C1 segment of cervical spinal cord (tissue), 14 donors: ENCODE data around the gene GCN1.

Experiments used
- DNase-seq, 14 donors: peaks; one replicate each; lab custom pipeline; 2025; lab: John Stamatoyannopoulos, UW

GCN1 gene

DNA sequence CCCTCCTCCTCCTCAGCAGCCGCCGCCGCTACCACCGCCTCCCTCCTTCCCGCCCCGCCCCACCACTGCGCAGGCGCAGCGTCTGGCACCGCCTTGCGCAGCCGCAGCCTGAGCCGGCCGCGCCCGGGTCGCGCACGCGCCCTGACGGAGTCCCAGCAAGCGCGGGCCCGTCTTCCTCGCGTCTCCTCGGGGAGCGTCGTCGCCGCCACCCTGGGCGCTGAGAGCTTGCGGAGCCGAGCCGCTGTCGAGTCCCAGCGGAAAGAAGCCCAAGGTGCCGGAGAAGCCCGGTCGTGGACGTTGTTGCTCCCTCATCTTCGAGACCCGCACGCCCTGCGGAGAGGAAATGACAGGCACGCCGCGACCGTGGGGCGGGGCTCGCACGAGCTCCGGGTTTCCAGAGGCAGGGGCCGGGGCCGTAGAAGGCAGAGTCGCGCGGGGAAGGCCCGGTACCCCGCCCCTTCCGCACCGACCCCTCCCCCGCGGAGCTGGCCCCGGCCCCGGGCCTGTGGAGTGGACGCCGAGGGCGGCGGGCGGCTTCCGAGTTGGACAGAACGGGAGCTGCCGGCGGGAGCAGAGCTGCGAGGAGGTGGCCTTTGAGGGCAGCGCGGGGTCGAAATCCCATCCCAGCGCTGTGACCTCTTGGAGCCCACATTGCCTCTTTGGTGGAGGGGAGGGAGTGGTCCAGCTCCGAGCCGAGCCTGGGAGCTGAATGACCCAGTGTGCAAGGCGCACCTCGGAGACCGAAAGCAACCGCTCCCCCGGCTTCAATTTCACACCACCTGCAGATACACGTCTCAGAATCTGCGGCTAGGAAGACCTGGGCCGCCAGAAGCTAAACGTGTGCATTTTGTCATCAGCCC is 77.5 kb downstream of the GCN1 start:
- DNase-seq: peak; percentile 76 to 99 (median 90)

DNA sequence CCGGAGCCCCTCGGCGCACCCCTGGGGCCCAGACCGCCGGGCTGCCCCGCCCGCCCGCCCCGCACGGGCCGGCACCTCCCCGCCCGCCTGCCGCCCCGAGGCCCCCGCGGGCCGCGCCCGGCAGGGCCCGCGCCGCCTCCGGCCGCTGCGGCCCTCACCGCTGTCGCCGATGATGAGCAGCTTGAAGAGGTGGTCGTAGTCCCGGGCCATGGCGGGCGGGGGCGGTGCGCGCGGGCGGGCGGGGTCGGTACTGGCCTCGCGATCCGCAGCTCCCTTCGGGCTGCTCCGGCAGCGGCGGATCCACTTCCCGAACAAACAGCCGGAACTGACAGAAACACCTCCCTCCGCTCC is 78.1 kb downstream of the GCN1 start, which contains the start of gene RAB35:
Gene RAB35 (minus strand): TSS at position 313 of the 351 bp plus-strand sequence. CDS start 103 bp downstream, at position 210.
- DNase-seq: no peak

DNA sequence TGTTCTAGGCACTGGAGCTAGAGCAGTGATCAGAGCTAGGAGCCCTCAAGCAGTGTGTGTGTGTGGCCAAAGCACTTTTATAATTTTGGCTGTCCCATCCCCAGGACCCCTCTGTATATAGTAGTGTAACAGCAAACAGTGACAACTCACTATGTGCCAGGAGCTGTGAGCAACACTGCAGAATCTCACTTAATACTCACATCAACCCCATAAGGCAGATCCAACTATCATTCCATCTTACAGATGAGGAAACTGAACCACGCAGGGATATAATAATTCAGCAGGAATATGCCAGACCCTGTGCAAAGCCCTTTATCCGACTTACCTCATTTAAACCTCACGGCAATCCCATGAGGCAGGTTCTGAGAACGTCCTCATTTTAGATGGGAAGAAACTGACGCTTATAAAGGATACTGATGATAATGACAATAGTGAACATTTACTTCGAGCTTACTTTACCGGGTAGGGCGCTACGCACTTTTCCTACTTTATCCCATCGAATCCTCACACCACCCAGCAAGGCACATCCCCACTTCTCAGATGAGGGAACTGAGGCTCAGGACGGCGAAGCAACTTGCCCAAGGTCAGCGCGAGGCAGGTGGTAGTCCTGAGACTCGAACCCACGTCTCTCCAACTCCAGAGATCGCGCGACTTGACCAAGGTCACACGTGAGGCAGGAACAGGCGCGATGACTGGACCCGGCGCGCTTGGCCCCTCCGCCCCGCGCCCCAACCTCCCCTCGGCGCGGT is 78.6 kb downstream of the GCN1 start:
- no peak for DNase-seq

DNA sequence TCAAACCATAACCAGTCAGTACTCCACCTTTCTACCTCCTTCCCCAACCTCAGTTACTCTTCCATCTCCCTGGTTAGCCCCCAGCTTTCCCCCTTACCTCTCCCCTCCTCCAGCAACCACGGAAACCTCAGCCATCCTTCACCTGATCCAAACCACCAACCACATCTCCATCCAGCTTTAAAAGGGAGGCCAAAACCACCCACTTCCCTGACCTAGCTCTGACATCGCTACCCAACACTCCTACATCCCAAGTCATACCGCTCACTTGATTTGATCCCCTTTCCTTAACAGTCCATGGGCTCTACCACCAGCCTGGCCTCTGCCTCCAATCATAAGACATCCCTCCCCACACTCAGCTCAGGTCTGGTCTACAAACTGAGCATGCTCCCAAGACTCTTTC is 79.4 kb downstream of the GCN1 start:
- DNase-seq: no peak

DNA sequence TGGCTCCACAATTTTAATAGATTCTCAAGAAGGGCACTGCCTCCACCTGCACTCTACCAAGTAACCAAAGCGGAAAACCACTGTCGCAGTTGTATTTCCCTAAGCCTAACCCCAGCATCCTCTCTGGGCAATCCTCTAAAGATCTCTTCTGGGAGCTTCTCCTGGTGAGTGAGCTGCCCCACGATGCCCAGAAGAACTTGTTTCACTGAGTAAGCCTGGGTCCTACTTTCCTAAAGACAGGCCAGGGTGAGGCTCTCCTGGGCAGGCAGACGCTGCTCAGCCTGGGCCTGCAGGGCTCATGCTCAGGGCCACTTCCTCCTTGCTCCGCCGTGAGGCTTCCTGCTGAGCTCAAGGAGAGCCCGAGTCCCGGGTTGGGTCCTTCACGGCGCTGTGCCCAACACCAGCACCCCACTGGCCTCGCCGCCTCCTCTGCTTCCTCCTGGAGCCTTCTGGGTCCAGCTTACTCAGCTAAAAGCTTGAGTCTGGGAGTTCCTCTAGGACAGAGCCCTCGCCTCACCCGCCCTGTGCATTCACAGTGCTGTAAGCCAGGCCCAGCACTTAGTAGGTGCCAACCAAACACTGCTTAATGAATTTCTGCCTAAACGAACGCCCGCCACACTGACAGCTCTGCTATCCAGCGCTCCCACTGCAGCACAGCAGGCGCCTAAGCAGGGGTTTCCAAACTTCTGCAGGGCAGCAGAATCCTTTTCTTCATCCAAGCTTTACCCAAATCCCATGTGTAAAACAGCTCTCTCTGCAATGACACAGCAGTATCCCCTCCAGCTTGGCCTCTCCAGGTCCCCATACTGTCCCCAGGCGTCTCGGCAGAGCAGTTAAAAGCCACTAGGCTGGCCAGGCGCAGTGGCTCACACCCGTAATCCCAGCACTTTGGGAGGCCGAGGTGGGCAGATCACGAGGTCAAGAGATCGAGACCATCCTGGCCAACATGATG is 83.7 kb downstream of the GCN1 start:
- DNase-seq: peak in 9 of 14 donors; percentile 14 to 57 (median 33)

DNA sequence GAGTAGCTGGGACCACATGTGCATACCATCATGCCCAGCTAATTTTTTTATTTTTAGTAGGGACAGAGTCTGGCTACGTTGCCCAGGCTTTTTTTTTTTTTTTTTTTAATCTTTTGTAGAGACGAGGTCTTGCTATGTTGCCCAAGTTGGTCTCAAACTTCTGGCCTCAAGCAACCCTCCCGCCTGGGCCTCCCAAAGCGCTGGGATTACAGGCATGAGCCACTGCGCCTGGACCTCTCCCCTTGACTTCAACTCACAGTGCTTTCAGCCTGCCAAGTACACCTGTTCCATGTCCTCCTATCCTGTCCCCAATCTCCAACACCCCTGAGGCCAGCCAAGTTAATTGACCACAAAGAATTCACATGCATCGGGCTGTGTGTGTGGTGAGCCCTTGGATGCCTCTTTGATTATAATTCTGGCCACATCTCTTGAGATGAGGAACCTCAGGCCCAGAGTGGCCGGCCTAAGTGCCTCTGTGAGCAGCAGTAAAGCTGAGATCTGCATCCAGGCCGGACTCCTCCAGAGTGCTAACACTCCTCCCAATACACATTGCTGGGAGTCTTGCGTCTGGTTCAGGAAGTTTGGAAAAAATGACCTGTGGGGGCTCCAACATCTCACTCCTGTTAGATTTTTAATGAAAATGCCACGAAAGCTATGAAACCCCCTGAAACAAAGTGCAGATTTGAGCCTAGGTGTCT is 84.8 kb downstream of the GCN1 start:
- no peak for DNase-seq

DNA sequence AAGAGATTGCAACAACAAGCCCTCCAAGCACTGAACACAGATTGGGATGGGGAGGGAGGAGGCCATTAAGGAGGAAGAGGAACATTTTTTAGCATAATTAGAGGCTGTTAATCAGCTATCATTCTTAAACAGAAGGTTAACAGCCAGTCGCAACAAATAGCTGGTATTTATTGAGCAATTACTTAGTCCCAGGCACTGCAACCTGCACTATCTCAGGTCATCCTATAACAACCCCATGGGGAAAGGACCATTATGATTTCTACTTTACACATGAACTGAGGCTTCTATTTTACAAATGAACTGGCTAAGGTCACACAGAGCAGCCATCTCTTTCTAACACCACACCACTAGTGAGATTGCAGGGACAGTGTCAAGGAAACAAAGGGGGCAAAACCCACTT is 88.4 kb downstream of the GCN1 start:
- no peak for DNase-seq

DNA sequence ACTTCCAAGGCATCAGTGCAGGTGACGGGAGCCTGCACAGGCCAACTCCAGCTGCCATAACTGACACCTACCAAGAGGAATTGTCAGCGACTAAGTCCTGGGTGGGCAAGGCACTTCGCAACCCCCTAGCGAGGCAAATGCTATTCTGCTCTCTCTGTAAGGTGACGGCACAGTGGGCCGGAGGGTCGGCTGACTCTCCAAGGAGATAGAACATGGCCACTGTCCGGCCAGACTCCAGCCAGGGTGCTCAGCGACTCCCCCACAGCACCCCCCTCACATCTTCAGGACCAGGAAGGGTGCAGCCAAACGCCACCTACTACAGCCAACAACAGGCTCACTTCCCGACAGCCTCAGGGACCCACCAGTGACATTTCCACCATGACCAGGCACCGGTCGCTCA is 91.1 kb downstream of the GCN1 start:
- DNase-seq: no peak

DNA sequence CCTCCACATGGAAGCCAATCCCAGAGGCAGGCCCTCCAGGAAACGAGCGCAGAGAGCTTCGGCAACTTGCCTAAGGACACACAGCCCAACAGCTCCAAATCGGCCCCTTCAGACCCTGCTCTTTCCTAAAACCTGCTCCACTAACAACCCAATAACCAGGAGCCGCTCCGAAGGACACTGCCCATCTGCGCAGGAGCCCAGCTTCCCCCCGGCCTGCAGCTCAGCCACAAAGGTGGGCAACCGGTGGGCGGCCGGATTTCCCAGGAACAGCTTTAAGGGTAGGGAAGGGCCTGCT is 91.5 kb downstream of the GCN1 start:
- no peak for DNase-seq

DNA sequence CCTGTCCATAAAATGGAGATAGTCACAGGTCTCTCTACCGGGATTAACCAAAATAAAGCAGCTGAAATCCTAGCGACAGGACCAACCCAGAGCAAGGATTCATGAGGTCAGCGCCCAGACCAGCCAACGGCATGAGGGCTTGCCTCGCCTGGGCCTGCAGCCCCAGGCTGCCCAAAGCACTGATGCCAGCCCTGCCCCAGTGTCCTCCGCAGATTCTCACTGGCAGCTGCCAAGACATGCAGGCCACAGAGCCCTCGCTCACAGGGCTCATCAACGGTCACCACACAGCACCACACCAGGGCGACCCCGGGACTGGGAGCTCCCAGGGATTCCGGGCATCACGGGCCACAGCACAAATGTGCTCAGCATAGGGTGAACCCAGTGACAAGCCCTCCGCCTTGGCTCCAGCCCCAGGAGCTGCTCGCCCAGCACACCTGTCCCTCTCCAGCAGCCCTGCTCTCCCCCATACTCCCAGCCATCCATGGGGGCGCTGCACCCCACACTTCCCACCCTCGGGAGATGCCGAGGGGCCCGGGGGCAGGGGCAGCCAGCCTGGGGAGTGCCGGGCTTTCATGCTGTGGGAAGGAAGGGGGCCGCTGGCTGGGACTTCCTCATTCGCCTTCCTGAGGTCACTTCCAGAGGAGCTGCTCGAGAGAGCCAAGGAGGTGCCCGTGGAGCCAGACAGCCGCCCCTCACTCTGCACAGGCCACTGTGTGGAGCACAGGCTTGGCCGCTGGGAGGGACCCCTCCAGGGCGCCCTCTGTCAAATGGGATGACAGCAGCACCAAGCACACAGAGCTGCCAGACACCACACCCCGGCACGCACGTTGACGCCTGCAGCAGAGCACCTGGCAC is 92.1 kb downstream of the GCN1 start:
- DNase-seq: peak in 3 of 14 donors; percentile 19 to 25 (median 23)

DNA sequence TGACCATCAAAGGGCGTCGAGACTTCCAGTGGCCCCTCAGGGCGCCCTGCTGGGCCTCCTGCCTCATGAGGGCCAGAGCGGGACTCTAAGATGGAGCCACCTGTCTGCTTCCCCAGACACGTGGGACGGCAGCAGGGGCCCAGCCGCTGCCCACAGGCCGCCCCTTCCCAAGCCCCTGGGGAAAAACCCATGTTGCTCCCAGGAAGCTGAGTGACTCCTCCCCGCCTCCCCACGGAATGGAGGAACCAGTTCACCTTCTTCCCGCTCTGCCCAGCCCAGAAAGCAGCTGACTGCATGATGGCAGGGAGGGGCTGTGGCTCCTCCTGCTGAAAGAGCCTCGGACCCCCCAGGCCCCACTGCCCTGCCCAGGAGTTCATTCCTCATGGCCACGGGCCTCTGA is 92.9 kb downstream of the GCN1 start:
- no peak for DNase-seq

DNA sequence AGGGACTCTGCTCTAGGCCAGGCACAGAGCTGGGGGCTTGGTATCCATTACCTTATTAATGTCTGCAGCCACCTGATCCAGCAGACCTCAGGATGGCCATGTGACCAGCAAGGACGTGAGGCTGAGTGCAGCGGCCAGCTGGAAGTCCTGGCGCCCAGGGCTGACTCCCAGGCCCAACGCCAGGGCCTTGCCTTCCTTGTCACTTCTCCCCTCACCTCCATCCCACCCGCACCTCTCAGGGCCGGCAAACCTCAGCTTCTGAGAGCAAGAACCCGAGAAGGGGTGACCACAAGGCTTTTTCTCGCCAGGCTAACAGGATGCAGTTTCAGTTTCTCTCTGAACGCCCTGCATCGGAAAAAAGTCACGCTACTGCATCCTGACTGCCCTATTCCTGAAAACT is 93.3 kb downstream of the GCN1 start:
- DNase-seq: no peak

DNA sequence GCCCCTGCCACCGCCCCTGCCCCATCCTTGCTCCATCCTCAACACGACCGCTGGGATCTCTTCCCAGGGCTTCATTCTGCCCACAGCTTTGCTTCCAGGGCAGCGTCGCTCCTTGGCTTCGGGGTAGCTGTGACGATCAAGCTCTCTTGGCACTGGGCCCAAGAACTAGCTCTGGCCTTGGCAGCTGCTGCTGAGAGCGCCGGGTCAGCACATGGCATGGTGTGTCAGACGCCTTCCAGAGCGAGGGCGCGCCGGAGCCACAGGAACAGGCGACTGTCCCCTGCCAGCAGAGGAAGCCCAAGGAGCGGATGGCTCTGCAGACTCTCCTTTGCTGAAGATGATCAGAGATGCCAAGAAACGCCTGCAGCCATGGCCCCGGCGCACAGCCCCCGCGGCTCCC is 93.9 kb downstream of the GCN1 start:
- peak in 13 of 14 donors; percentile 8 to 86 (median 78) for DNase-seq

DNA sequence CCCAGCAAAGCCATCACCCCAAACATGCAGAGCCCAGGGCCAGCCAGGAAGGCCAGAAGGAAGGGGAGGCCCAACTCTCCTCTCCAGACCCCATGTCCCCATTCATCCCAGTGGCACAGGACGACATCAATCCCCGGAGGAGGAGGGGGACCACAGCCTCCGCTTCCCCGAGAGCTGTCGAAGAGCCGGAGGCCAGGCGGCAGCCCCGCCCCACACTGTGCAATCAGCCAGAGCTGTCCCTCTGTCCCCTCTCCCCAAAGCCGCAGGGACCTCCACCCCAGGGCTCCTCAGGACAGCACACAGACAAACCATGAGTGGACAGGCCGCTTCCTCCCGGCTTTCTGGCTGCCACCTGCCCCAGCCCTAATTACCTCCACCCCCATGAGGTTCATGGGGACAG is 94.8 kb downstream of the GCN1 start:
- DNase-seq: no peak

DNA sequence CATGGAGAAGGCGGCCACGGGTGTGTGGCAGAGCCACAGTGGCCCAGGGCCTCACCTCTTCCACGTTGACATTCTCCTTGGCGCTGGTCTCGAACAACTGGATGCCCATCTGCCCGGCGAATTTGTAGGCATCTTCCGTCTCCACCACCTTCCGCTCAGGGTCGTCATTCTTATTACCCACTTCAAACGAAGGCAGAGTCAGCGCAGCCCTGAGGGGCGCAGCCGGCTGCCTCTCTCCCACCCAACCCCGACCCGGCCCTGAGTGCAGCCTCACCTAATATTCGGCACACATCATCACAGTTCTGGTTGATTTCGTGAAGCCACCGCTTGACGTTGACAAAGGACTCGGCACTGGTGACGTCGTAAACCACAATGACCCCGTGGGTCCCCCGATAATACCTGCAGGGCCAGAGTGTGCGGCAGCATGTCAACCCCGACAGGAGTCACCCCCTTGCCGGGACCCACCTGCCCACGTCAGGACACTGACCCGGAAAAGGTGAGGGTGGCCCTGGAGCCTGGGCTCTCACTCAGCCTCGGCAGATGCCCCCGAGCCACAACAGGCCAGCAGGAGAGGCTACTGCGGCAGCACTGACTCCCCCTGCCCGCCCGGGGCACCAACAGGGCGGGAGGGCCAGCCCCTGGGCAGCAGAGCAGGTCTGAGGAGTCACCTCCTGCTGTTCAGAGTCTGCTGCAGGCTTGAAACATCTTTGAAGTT is 95.6 kb downstream of the GCN1 start:
- DNase-seq: no peak

DNA sequence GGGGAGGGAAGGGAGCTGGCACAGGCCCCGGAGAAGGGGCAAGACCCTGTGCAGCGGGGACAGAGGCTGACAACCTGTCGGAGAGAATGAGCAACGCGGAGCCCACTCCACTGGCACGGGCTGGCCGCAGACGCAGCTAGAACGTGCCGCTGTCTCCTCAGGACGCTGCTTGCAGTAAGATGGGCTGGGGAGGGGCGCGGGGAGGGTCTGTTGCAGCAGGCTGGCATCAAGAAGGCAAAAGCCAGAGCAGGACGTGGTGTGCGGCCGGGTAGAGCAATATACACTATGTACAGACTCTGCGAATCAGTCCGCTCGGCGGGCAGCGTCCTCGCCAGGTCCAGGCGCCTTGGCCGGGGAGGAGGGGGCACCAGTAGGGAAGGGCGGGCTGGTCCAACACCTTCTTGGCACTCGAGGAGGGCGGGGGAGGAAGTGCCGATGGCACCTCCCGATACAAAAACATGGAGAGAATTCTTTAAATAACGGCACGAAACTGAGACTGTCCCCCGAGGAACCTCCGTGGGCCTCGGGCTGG is 97.8 kb downstream of the GCN1 start:
- no peak for DNase-seq

DNA sequence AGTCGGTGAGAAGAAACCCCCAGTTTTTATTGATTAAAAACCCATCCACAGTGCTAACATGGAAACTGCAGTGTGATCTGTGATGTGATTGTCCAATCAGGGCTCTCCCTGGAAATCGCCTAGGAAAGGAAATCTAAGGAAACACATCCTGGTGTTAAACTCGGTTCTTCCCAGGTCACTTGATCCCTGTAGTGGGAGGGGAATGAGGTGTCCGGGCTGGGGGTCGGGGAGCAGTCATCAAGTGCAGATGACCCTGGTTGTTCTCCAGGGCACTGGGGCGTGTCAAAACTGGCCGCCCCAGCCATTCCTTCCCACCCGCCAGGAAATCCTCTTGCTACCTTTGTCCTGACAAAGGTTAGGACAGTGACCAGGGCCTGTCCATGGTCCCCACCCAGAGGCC is 98.8 kb downstream of the GCN1 start:
- no peak for DNase-seq

DNA sequence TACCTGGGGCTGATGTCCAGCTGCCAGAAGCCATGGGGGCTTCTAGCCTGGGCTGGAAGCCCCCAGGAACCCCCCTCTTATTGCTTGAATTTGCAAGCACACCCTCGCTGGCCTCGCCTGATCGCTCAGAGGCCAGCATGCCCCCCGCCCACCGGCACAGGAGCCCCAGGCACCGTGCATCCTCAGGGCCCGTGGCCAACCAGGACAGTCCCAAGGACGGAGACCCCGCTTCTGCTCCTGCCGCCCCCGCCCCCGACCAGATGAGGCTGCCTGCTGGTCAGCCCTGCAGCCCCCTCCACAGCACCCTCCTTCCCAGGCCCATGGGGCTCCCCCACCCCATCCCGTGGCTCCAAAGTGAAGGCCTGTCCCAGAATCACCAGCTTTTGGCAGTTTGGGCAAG is 99.2 kb downstream of the GCN1 start:
- DNase-seq: no peak

DNA sequence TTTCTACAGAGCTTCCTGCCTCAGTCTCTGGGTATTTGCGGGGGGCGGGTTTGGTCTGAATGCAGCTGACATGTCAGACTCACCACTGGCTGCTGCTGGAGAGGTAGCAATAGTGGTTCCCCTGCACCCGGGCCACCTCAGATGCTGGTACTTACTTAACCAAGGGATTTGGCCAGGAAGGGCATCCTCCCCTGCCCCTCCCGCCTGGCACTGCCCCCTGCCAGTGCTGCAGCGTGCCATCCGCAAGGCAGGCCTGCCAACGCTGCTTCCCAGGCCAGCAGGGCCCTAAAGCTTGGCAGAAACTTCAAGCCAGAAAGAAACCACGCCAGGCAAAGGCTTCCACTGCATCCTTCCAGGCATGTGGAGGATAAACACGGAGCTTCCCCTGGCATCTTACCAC is 100.0 kb downstream of the GCN1 start:
- DNase-seq: peak in 6 of 14 donors; percentile 26 to 90 (median 32)
